HG02973 (cell line): ENCODE measurements around the gene FSTL4.

Source experiments
- ATAC-seq: cut with Tn5 transposase; IDR thresholded peaks from one replicate; pipeline ENCODE4 v1.9.1; 2021; ENCODE audit warnings: moderate library complexity; ENCODE audit not compliant: unreplicated experiment

The FSTL4 gene

DNA sequence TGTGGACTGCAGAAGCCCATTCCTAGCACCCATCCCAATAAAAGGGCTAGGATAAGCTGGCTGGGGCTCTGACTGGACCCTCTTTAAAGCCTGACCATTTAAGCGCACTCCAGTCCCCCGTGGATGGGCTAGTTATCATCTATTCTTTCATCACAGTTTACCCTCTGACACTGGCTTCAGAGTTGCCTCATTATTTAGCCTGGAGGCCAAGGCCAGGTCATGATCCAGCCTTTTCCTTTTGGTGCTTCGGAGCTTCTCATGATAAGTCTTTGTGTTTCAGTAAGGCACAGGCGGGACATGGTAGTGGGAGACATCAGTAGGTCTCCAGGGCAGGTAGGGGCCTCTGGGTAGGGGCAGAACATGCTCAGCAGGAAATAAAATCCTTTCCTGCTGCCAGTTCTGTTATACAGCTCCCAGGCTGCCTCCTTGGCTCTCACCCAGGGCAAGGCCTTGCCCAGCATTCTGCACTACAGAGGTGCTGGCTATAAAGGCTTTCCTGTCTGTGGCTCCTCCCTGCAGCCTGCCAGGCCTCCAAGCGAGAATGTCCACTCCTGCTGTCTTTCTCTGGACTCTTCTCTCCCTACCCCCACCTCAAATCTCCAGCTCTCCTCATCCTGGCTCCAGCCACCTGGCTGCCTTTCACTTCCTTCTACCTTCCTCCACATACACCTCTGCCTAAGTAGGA is 128.8 kb downstream of the FSTL4 start:
- no peak for ATAC-seq

DNA sequence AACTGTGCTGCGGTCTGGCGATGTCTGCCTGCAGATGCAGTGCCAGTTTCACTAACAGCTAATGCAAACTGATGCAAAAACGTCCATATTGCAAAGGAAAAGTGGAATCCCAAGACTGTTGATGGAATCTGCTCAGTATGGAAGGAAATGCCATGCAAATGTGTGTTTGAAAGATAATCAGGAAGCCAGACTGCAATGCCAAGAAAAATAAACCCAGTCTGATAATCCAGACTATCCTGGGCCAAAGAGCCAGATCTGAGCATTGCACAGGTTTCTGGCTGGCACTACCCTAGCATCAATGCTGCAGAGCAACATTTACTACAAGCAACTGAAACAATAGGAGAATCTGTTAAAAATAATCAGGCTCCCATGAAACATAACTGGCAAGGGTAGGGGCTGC is 130.3 kb downstream of the FSTL4 start:
- no peak for ATAC-seq

GRCh38 chr5:133480866-133481265 is 131.5 kb downstream of the FSTL4 start:
- ATAC-seq = no peak

GRCh38 chr5:133480366-133480765 is 132.0 kb downstream of the FSTL4 start:
- ATAC-seq = no peak

GRCh38 chr5:133478199-133478985 is 133.9 kb downstream of the FSTL4 start:
- no peak for ATAC-seq

DNA sequence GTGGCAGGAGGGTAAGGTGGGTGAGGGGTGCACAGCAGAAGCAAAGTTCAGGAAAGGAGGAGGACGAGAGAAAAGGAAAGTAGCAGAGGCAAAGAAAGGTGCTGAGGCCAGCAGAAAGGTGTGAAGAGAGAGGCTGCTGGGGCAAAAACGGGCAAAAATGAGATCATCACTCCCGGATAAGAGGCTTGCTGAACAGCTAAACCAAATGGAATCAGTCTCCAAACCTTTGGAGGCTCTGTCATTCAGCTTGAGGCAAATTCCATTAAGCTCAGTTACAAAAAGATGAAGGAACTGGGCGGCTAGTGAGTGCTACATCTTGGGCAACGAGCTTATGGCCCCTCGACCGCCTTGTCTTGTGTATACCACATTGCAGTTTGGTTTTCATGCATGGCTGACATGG is 136.4 kb downstream of the FSTL4 start:
- no peak for ATAC-seq

- ATAC-seq = no peak
Observed at GRCh38 chr5:133474851-133475590, 137.3 kb downstream of the FSTL4 start.

DNA sequence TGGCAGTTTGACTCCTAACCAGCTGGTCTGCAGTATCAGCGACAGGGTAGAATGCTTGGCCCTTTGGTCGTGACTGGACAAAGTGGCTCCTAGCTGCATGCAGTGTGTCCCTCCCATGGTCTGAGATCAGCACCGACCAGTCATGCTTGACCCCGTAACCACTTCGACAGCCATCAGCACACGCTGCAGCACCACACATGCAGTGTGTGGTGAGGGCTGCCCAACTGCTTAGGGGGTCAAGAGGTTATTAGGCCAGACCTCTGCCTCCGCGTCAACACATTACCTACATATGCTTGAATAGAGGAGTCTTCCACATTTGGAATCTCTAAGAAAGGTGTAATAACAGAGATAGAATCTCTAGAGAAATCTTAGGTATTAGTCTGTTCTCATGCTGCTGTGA is 139.1 kb downstream of the FSTL4 start:
- ATAC-seq = no peak

- ATAC-seq = no peak
Observed at GRCh38 chr5:133472829-133473228, 139.5 kb downstream of the FSTL4 start.

GRCh38 chr5:133471699-133472098 is 140.6 kb downstream of the FSTL4 start:
- ATAC-seq = no peak

DNA sequence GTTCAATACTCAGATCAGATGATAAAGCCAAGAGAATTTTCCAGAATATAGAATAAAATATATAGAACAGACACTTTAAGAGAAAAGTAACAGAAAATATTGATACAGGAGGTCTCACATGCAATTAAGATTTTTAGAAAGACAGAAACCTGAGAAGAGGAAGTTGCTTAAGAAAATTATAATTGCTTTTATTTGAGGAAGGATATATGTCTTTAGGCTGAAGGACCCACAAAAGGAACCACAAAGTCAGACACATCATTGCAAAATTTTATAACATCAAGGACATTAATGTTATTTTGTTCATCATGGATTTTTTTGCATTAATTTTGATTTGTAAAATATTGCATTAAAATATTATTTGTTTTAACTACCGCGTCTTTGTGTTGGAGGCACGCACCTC is 141.5 kb downstream of the FSTL4 start:
- no peak for ATAC-seq

DNA sequence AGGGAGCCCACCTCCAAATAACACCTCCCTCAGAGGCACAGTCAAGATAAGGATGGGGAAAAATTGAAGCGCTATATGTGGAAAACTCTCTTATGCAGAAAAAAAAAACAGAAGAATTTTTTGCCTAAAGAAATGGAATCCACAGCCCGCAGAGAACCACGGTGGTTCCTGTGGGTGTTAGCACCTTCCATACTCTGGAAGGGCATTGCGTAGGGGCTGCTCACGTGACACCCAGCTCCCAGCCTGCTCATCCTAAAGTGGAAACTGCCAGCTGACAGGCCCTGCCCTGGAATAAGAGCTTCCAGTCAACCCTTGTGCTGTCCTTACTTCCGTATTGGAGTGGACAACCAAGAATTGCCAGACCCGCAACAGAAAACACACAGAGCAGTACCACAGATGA is 142.5 kb downstream of the FSTL4 start:
- ATAC-seq = no peak

DNA sequence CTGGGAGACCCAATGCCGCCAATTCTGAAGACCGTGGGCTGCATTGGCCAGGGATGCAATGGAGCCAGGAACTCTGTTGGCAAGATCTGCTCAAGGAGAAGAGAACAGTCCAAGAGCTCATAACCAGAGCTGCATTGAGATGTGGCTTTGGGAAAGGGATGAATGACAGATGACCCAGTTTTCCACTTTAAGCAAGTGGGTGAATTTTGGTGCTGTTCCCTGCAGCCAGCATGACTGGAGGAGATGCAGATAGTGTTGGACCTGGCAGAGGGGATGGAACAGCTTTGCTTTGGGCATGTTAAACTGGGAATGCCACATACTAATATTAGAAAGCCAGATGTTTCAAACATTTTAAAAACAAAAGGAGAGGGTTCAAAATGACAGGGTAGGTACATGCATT is 143.1 kb downstream of the FSTL4 start:
- no peak for ATAC-seq

GRCh38 chr5:133468596-133468995 is 143.7 kb downstream of the FSTL4 start:
- no peak for ATAC-seq

GRCh38 chr5:133467826-133468463 is 144.4 kb downstream of the FSTL4 start:
- ATAC-seq = no peak

GRCh38 chr5:133467335-133467779 is 145.0 kb downstream of the FSTL4 start:
- no peak for ATAC-seq

GRCh38 chr5:133466556-133467334 is 145.6 kb downstream of the FSTL4 start:
- ATAC-seq = no peak

- no peak for ATAC-seq
Observed at GRCh38 chr5:133464013-133464412, 148.3 kb downstream of the FSTL4 start.

- ATAC-seq = no peak
Observed at GRCh38 chr5:133461796-133462516, 150.4 kb downstream of the FSTL4 start.
